ENCODE data around the gene MCOLN2.

Gene MCOLN2

GRCh38 chr1:84982395-84982794 is 14.5 kb downstream of the MCOLN2 start:
- DNase-seq = no peak

GRCh38 chr1:84975035-84975434 is 21.9 kb downstream of the MCOLN2 start:
- no peak for DNase-seq

GRCh38 chr1:84973498-84974334 is 23.2 kb downstream of the MCOLN2 start:
- DNase-seq = no peak

DNA sequence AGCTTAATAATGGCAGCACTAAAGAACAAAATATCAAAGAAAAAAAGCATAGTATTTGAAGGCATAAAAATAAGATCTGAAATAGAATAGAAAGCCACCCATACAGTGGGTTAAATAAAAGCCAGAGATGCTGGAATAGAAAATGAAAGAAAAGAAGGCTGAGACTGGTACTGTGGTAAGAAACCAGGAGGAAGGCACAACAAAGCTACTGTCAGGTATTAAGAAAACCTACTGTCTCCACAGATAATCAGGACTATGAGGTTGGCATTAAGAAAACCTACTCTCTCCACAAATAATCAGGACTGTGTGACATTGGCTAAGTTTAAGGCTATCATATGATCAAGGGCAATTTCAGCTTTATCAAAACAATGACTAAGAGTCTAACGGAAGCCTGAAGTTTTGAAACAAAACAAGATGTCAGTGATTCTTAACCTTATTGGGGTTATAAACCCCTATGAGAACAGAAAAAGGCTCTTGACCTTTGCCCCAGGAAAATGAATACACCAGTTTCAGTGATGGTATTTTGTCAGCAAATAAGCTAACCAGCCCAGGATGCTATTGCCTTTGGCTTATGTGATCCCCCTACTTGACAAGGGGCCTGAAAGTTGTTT is 24.4 kb downstream of the MCOLN2 start:
- no peak for DNase-seq

DNA sequence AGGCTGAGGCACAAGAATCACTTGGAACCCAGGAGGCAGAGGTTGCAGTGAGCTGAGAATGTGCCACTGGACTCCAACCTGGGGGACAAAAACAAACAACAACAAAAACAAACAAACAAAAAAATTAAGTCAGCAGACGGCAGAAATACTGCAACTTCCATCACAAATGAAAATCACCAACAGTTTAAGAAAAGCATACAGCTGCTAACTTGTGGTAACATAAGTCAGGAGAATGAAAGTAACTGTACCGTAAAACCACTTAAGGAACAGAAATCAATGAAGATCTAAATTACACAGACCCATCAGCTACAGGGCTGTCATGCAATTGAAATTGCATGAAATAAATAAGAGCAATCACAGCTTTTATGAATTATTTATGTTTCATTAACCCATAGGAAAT is 25.0 kb downstream of the MCOLN2 start:
- no peak for DNase-seq

GRCh38 chr1:84969489-84970250 is 27.2 kb downstream of the MCOLN2 start:
- DNase-seq = no peak

GRCh38 chr1:84968865-84969264 is 28.0 kb downstream of the MCOLN2 start:
- no peak for DNase-seq

GRCh38 chr1:84968101-84968500 is 28.8 kb downstream of the MCOLN2 start:
- DNase-seq = no peak

- DNase-seq = no peak
These were observed 29.2 kb downstream of the MCOLN2 start for GRCh38 chr1:84967666-84968065.

GRCh38 chr1:84963021-84963420 is 33.9 kb downstream of the MCOLN2 start:
- DNase-seq = no peak

- DNase-seq = no peak
These were observed 35.6 kb downstream of the MCOLN2 start for GRCh38 chr1:84961316-84961715.

- no peak for DNase-seq
These were observed 36.5 kb downstream of the MCOLN2 start for GRCh38 chr1:84960371-84960770.

- DNase-seq = no peak
These were observed 37.6 kb downstream of the MCOLN2 start for GRCh38 chr1:84959294-84959693.

DNA sequence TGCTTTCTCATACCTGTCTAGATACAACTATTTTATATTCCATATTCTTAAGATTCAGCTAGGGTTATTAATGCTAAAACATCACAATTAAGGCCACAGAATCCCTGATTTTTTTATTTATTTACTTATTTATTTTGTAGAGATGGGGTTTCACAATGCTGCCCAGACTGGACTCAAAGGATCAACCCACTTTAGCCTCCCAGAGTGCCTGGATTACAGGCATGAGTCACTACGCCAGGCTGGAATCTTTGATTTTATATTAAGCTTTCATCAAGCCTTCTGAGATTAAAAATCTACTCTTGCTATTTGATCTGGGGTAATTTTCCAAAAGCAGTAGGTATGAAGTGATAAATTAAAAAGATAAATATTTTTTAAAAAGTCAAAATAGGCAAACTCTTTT is 38.9 kb downstream of the MCOLN2 start:
- no peak for DNase-seq

GRCh38 chr1:84956655-84957054 is 40.3 kb downstream of the MCOLN2 start:
- no peak for DNase-seq

DNA sequence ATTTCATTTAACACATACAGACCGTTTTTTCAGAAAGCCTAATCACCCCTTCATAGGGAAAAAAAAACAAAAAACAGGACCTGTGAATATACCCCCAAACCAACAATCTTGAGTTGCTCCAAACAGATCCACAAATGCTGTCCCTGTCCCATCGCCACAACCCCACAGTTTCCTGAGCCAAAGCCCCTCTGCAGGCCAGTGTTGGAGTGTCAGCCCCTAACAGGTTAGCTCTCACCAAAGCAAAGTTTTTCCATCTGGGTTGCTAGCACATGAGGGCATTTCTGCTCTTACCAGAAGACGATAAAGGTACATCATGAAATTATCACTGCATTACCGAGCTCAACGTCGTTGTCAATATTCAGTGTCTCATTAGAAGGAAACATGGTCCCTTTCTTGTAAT is 40.8 kb downstream of the MCOLN2 start:
- DNase-seq = no peak

DNA sequence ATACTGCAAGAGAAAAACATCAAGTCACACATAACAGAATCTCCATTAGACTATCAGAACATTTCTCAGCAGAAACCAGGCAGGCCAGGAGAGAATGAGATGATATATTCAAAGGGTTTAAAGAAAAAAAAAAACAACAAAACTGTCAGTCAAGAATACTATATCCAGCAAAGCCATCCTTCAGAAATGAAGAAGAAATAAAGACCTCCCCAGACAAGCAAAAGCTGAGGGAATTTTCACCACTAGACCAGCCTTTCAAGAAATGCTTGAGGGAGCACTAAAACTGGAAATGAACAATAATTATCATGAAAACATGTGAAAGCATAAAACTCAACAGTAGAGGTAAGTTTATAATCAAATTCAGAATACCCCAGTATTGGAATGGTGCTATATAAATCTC is 47.2 kb downstream of the MCOLN2 start:
- no peak for DNase-seq

- DNase-seq = no peak
These were observed 49.1 kb downstream of the MCOLN2 start for GRCh38 chr1:84947536-84948410.

DNA sequence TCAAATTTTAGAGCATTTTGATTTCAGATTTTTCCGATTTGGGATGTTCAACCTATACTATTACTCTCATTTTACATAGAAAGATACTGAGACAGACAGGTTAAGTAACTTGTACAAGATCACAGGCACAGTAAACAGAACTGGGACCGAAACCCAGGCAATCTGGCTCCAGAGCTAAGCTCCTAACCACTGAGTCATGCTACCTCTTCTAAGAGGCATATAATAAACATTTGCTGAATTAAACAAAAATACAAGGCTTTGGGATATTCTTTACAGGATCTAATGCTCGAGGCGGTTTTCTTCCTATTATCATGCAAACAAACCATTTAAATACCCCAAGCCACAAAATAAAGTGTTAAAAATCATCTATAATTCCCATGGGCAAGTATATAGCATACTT is 50.3 kb downstream of the MCOLN2 start:
- DNase-seq = no peak

DNA sequence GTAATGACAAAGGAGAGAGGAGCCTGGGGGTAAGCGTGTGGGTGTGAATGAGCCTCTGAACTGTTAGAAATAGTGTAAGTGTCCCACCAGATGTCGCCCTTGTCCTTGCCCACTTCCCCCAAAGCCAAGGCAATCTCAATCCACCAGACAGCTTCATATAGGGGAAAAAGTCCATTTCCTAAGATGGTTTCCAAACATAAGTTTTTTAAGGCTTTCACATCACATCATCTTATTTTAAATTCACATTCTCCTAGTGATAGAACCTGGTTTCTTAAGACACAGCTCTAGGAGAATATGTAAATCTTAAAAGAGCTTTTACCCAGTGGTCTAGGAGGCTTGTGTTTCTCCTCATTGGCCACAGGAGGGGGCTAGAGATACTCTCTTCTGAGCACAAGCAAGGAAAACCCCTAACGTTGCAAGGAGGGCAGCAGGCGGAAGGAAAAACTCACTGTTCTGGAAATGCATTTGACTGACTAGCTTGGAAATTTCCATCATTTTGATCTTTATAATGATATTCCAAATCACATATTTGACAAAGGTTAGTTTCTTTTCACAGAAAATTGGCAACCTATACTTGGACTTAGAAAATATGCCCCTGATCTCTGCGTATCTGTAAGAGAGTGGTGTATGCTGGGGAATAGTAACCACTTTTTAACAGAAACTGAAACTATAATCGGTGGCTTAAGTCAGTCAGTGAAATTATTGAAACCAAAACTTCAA is 52.0 kb downstream of the MCOLN2 start:
- peak; percentile 66 for DNase-seq

DNA sequence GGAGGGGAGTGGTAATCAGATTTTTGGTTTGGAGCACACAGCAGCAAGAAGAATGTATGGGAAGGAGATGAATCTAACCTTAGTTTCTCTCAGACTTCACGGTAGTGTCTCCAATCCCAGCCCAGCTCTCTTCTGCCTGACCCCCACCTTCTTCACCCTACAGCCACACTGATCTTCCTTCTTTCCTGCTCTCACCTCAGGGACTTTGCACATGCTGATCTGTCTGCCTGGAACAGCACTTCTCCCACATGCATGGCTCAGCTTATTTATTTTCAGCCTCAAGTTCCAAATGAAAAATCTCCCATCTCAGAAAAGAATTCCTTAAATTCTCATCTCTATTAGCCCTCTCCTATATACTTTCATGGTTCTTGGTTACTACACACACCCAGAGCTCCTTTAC is 55.1 kb downstream of the MCOLN2 start:
- DNase-seq = no peak

DNA sequence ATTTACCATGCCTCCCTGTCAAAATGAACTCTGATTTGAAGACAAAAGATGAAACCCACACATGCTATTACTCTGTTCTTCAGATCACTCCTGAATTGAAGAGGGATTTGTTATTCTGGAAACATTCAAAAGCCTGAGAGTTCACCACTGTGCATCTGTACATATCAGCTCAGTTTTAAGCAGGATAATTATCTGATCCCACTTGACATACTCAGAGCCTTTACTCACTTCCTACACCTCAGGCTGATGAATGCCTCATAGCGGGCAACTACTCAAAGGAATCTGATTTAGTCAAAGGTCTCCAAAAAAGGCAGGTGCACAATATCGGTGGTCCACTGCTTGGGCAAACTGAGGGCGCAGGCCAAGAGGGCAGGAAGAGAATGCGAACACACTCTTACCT is 56.4 kb downstream of the MCOLN2 start:
- DNase-seq = no peak
